ENCODE results near the gene EIF3A.
"Not testable (repeated sequence)": the region's sequence is repeated elsewhere in the genome, so short reads cannot be mapped to it uniquely, and the experiment has no call there.

GRCh38 chr10:119107106-119107505, 26.5 kb upstream of the EIF3A start:
- not testable (repeated sequence) for TF ChIP-seq EZH2 (IDR thresholded peaks at IDR 0.05); POLR2AphosphoS5 (IDR thresholded peaks at IDR 0.05; ENCODE audit: borderline replicate concordance, low read depth, low read length); FOXP2 (optimal IDR thresholded peaks at IDR 0.05; ENCODE audit: control extremely low read depth, extremely low read length, insufficient read depth)
